ENCODE measurements around the gene CYTL1. TPM values are rescaled to one million over a fixed set of nuclear protein-coding genes. Genes with fewer than 3 reads are reported as not detected.

Gene CYTL1
- polyA plus RNA-seq, 1 donor from 2014 or later, result not detected

Other genes with a start within 250 kb of the CYTL1 start
- gene MSX1, start 159.8 kb downstream of the CYTL1 start, polyA plus RNA-seq, result 1.7 and 2.8 TPM in 2 replicates
- gene STK32B, start 32.0 kb upstream of the CYTL1 start, polyA plus RNA-seq, result 40.5 and 42.8 TPM in 2 replicates